Panc1 (cell line): ENCODE measurements around the gene EVA1C. TPM values are rescaled to one million over a fixed set of nuclear protein-coding genes. Genes with fewer than 3 reads are reported as not detected.

ENCODE experiments used
- ATAC-seq: fragments of 200-7000 bp; cut with Tn5 transposase; 2 replicates; pipeline ENCODE4 v1.9.1; 2020; ENCODE audit warnings: mild to moderate bottlenecking, moderate library complexity
- BruUV-seq: library from RNA; stranded (reverse); fragments of 400-500 nt; replicated peaks from 2 replicates; lab custom pipeline; 2021; lab: Mats Ljungman, UMichigan
- CTCF ChIA-PET: fragments of 300-600 bp; sonication (Branson Sonifier 250); formaldehyde crosslinking; loops from one replicate; lab custom pipeline; 2022; ENCODE audit warnings: antibody characterized with exemption; lab: Charles Lee
- POLR2A ChIA-PET: fragments of 300-600 bp; sonication (Branson Sonifier 250); formaldehyde crosslinking; loops from one replicate; lab custom pipeline; 2022; ENCODE audit warnings: antibody characterized with exemption; lab: Charles Lee
- DNase-seq: peaks from one replicate; pipeline ENCODE4 v3.0.0-alpha.2; 2010; ENCODE audit warnings: low read depth, low spot score
- H3K27ac ChIP-seq: 2 replicates; pipeline ENCODE4 v1.5.1; 2011; ENCODE audit warnings: mild to moderate bottlenecking, low read length, inconsistent platforms
- H3K27me3 ChIP-seq: fragments of 200-500 bp; sonication (Bioruptor generic); 2 replicates; pipeline ENCODE4 v1.6.0; 2014; ENCODE audit warnings: low read length, inconsistent platforms; ENCODE audit not compliant: control insufficient read depth, insufficient read depth
- H3K36me3 ChIP-seq: fragments of 200-500 bp; sonication (Bioruptor generic); 2 replicates; pipeline ENCODE4 v1.5.1; 2014; ENCODE audit warnings: inconsistent platforms, mild to moderate bottlenecking, low read length, moderate library complexity; ENCODE audit not compliant: control insufficient read depth, insufficient read depth
- H3K4me1 ChIP-seq: 2 replicates; pipeline ENCODE4 v1.5.1; 2011; ENCODE audit warnings: inconsistent platforms, mild to moderate bottlenecking, low read length, moderate library complexity; ENCODE audit not compliant: control insufficient read depth, insufficient read depth
- H3K4me3 ChIP-seq, 2 experiments: 2 replicates each; pipeline ENCODE4 v1.5.1; 2011 to 2012; ENCODE audit warnings: low read depth in 2 of 2, low read length in 2 of 2, mild to moderate bottlenecking in 2 of 2, inconsistent platforms in 1 of 2, moderate library complexity in 1 of 2
- H3K9me3 ChIP-seq: fragments of 200-500 bp; sonication (Bioruptor generic); 2 replicates; pipeline ENCODE4 v1.5.1; 2014; ENCODE audit warnings: low read depth, mild to moderate bottlenecking, inconsistent platforms, low read length, moderate library complexity; ENCODE audit not compliant: control insufficient read depth, insufficient read depth
- CTCF ChIP-seq: fragments of 450-650 bp; IDR thresholded peaks from 2 replicates; pipeline ENCODE4 v1.5.1; 2017; ENCODE audit warnings: mild to moderate bottlenecking
- POLR2AphosphoS5 ChIP-seq: IDR thresholded peaks from 2 replicates; pipeline ENCODE4 v1.6.1; 2012; ENCODE audit warnings: mild to moderate bottlenecking, low read depth, low read length, moderate library complexity
- REST ChIP-seq, 2 experiments: IDR thresholded peaks; 2 replicates each; pipeline ENCODE4 v1.6.1; 2011 to 2012; ENCODE audit warnings: low read depth in 2 of 2, control low read depth in 1 of 2, low read length in 1 of 2, mild to moderate bottlenecking in 1 of 2, moderate library complexity in 1 of 2; ENCODE audit not compliant: insufficient read depth in 1 of 2
- SIN3A ChIP-seq: IDR thresholded peaks from 2 replicates; pipeline ENCODE4 v1.6.1; 2012; ENCODE audit warnings: low read depth, mild to moderate bottlenecking, low read length, moderate library complexity, borderline replicate concordance; ENCODE audit not compliant: insufficient read depth
- TCF7L2 ChIP-seq: IDR thresholded peaks from 2 replicates; pipeline ENCODE4 v1.6.1; 2011; ENCODE audit warnings: mild to moderate bottlenecking, low read depth, low read length, inconsistent platforms
- in situ Hi-C: cut with HindIII; loops from 2 replicates; pipeline ENCODE4 v1.10.0; 2016; ENCODE audit warnings: low sequenced_read_pairs, low pct_unique_long_range_greater_than_20kb
- intact Hi-C: fragments of 100-400 bp; cut with micrococcal nuclease; formaldehyde crosslinking; loops from one replicate; pipeline ENCODE4 v1.10.0; 2022; ENCODE audit not compliant: unreplicated experiment
- total RNA-seq: library from RNA; stranded (reverse); gene quantifications from one replicate; pipeline ENCODE4 v1.2.1, GENCODE V29; 2021; ENCODE audit not compliant: unreplicated experiment

Gene EVA1C
- total RNA-seq, 1 experiment from 2014 or later: 2.8 TPM

- Histone ChIP-seq H3K4me1 (no peaks in the 10 kb centered on the region), H3K9me3 (no peaks in the 10 kb centered on the region), H3K27ac (no peak overlapping the region), H3K27me3 (no peaks in the 10 kb centered on the region), H3K4me3 (no peak overlapping the region), H3K36me3 (no peaks in the 10 kb centered on the region)
- no TSS peak for BruUV-seq
- ChIA-PET POLR2A (no interaction called here), CTCF (no interaction called here)
- DNase-seq (no peak), ATAC-seq (peak; percentile 75)
- intact Hi-C loops (loop anchor here (5.0 kb wide), 1 partner anchor 150 kb away; the partner anchor contains the start of gene EVA1C), in situ Hi-C loops (no loop called here)
- TF ChIP-seq REST (IDR thresholded peaks at IDR 0.05; ENCODE audit: insufficient read depth in 1 of 2, low read depth in 2 of 2, low read length in 1 of 2) (no peak), CTCF (peak; percentile 79), SIN3A (no peak)
These were observed 149.9 kb downstream of the EVA1C start for GRCh38 chr21:32562426-32562825.

GRCh38 chr21:32562915-32563314 is 150.4 kb downstream of the EVA1C start:
- in situ Hi-C loops (no loop called here), intact Hi-C loops (loop anchor here (5.0 kb wide), 1 partner anchor 151 kb away; the partner anchor contains the start of gene EVA1C)
- no peak overlapping the region for H3K4me3 ChIP-seq
- ATAC-seq (no peak), DNase-seq (no peak)
- ChIA-PET POLR2A (no interaction called here), CTCF (no interaction called here)
- no TSS peak for BruUV-seq
- no peaks in the 10 kb centered on the region for H3K9me3 ChIP-seq
- H3K27me3 ChIP-seq: no peaks in the 10 kb centered on the region
- no peak for TF ChIP-seq CTCF
- TF ChIP-seq SIN3A: no peak
- no peak for TF ChIP-seq TCF7L2
- TF ChIP-seq REST (IDR thresholded peaks at IDR 0.05; ENCODE audit: insufficient read depth in 1 of 2, low read depth in 2 of 2, low read length in 1 of 2): no peak
- no peak for TF ChIP-seq POLR2AphosphoS5
- H3K36me3 ChIP-seq: no peaks in the 10 kb centered on the region
- H3K27ac ChIP-seq: no peak overlapping the region
- H3K4me1 ChIP-seq: no peaks in the 10 kb centered on the region

Other genes with a start within 250 kb of the EVA1C start
- gene MIS18A, start 133.7 kb upstream of the EVA1C start, total RNA-seq: 16.3 TPM
- not detected for gene MRAP, start 113.9 kb upstream of the EVA1C start, total RNA-seq
- gene URB1, start 19.7 kb upstream of the EVA1C start, total RNA-seq: 18.1 TPM
- gene TCP10L, start 172.8 kb downstream of the EVA1C start, total RNA-seq: 0.57 TPM
- 42.0 TPM for gene CFAP298, start 199.7 kb downstream of the EVA1C start, total RNA-seq